GM10266 (cell line): Measurements from ENCODE around the gene DENND5B.

Source experiments
- DNase-seq: peaks from one replicate; pipeline ENCODE4 v3.0.0; 2012; ENCODE audit errors: extremely low spot score
- TF ChIP-seq, protein P1 (sequence below): IDR thresholded peaks from 2 replicates; pipeline ENCODE4 v1.5.1; 2012; ENCODE audit warnings: mild to moderate bottlenecking, low read depth; ENCODE audit not compliant: control insufficient read depth, insufficient read depth; ENCODE audit errors: missing control alignments

Gene DENND5B

DNA sequence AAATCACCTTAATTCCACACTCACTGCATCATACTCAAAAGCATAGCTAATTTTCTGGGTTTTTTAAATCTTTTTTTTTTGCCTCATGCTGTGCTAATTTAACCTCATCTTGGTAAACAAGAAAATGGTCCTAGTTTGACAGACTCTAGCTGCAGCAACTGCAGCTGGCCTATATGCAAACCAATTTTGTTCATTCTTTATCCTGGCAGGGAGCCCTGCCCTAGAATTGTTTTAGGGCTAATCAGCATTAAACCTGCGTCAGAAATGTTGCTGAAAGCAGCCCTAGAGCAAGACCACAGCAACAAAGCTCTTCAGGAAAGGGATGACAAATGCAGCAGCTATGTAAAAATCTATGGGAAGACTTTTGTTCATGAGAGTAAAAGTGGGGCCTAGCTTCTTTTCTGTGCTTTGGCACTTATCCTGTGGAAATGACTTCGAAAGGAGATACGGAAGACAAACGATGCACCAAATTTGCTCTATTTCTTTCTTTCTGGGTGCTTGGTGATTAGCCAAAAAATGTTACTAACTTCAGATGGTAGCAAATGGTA, 72.2 kb downstream of the DENND5B start:
- DNase-seq, result no peak
- TF ChIP-seq, protein P1, sequence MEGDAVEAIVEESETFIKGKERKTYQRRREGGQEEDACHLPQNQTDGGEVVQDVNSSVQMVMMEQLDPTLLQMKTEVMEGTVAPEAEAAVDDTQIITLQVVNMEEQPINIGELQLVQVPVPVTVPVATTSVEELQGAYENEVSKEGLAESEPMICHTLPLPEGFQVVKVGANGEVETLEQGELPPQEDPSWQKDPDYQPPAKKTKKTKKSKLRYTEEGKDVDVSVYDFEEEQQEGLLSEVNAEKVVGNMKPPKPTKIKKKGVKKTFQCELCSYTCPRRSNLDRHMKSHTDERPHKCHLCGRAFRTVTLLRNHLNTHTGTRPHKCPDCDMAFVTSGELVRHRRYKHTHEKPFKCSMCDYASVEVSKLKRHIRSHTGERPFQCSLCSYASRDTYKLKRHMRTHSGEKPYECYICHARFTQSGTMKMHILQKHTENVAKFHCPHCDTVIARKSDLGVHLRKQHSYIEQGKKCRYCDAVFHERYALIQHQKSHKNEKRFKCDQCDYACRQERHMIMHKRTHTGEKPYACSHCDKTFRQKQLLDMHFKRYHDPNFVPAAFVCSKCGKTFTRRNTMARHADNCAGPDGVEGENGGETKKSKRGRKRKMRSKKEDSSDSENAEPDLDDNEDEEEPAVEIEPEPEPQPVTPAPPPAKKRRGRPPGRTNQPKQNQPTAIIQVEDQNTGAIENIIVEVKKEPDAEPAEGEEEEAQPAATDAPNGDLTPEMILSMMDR, result no peak

DNA sequence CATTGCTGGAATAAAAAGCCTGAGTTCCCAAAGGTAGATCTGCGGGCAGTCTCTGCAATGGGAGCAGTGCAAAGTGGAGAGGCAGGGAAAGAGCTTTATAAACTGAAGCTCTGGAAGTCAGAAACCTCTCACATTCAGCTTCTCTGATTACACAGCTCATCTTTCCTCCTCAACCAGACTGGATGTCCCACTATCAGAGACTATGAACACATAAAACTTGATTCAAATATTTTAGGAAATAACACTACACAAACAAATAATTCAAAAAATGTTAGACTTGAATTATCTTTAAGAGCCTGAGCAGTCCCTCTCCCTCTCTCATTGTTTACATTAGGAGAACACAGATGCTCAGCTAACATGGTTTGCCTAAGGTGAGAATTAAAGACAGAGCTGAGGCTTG, 72.9 kb downstream of the DENND5B start:
- TF ChIP-seq, protein P1, result no peak
- DNase-seq, result no peak

DNA sequence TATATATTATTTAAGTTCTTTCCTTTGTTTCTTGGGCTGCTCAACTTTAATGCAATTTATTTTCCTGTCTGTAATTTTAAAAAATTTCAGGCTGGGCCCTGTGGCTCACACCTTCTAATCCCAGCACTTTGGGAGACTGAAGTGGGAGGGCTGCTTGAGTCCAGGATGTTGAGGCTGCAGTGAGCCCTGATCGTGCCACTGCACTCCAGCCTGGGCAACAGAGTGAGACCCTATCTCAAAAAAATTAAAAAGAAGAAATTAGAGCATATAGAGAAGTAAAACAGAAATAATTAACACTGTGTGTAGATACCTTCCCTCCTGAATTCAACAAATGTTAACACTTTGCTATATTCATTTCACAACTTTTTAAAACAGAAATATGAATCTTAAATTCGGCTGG, 74.2 kb downstream of the DENND5B start:
- TF ChIP-seq, protein P1, result no peak

GRCh38 chr12:31514912-31515311, 76.0 kb downstream of the DENND5B start:
- TF ChIP-seq, protein P1, result no peak
- no peak for DNase-seq

More for the DNA sequence above, 74.2 kb downstream of the DENND5B start:
- DNase-seq, result no peak

GRCh38 chr12:31510034-31510433, 80.9 kb downstream of the DENND5B start:
- no peak for DNase-seq
- TF ChIP-seq, protein P1, result no peak

DNA sequence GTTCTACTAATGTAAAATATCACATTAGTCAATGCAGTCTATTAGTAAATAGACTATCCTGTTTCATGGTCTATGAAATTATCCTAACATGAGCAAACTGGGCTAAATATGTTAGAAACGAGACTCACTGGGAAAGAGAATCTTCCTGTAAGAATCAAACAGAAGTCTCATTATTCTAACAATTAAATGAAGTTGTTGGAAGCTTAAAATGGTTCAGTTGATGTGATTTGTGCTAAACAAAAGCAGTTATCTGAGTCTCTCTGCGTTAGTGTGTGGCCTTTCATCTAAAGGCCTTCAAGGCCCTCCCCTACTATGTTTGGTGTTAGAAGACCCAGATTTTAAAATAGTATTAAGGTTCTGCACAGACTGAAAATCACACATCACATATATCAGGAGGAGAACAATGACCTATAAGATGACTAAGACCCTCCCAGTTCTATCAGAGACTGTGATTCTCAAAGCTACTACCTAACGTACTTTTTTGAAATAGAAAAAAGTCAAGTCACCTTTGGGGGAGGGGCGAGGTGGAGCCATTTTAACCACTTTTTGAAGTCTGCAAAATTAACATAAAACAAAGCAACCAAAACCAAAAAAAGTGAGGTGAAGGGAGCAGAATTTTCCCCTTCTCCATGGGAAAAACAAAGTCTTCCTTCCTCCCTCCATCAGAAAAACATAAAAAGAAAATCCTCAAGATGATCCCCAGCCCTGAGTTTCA, 82.3 kb downstream of the DENND5B start:
- DNase-seq, result no peak
- TF ChIP-seq, protein P1, result no peak

GRCh38 chr12:31507966-31508365, 83.0 kb downstream of the DENND5B start:
- TF ChIP-seq, protein P1, result no peak
- DNase-seq, result no peak
